ENCODE results near the gene ANO8. TPM values are rescaled to one million over a fixed set of nuclear protein-coding genes. Genes with fewer than 3 reads are reported as not detected.
A peak's percentile ranks its signal among the peaks of the same experiment; 100 is the strongest.

ANO8 gene
- total RNA-seq, 2 experiments from 2014 or later, result 13.6 to 16.4 TPM

GRCh38 chr19:17332677-17333581 is 1.7 kb downstream of the ANO8 start:
- POLR2A ChIA-PET, result interaction anchor here (0.7 to 1.5 kb wide), 5 partner anchors 20 to 107 kb away, joined by 3 to 5 read pairs (median 3); partner anchors contain the start of genes DDA1, MRPL34 and OCEL1

GRCh38 chr19:17332360-17332676 is 2.3 kb downstream of the ANO8 start:
- H3K4me3 Mint-ChIP-seq, result no peak overlapping the region
- no peak overlapping the region for H3K27ac Mint-ChIP-seq
- H3K27me3 Mint-ChIP-seq (ENCODE audit: low read depth), result peaks cover 4% of the 10 kb centered on the region
- peaks cover 16% of the 10 kb centered on the region for H3K36me3 Mint-ChIP-seq (ENCODE audit: low read depth)
- ATAC-seq (no peak), DNase-seq (no peak)
- ChIA-PET POLR2A (interaction anchor here (0.6 to 0.7 kb wide), 2 partner anchors 16 to 20 kb away, joined by 3 read pairs; no protein-coding TSS in a partner anchor), CTCF (interaction anchor here (1.1 to 4.2 kb wide), 5 partner anchors 12 to 59 kb away, joined by 3 to 27 read pairs (median 5); partner anchors contain the start of gene DDA1)
- no peaks in the 10 kb centered on the region for H3K9me3 Mint-ChIP-seq (ENCODE audit: insufficient read depth)
- H3K4me1 Mint-ChIP-seq (ENCODE audit: low read depth), result peaks cover 34% of the 10 kb centered on the region

More at GRCh38 chr19:17332677-17333581, 1.7 kb downstream of the ANO8 start:
- peaks cover 16% of the 10 kb centered on the region for H3K36me3 Mint-ChIP-seq (ENCODE audit: low read depth)
- DNase-seq, result peak; percentile 63
- CTCF ChIA-PET, result interaction anchor here (0.8 to 4.2 kb wide), 9 partner anchors 11 to 72 kb away, joined by 3 to 27 read pairs (median 4); partner anchors contain the start of gene DDA1
- H3K27me3 Mint-ChIP-seq (ENCODE audit: low read depth), result peaks cover 4% of the 10 kb centered on the region
- no peak for ATAC-seq
- peak overlapping the region; percentile 38 for H3K4me3 Mint-ChIP-seq
- H3K27ac Mint-ChIP-seq, result peak overlapping the region; percentile 61
- no peaks in the 10 kb centered on the region for H3K9me3 Mint-ChIP-seq (ENCODE audit: insufficient read depth)
- peaks cover 35% of the 10 kb centered on the region for H3K4me1 Mint-ChIP-seq (ENCODE audit: low read depth)

- Mint-ChIP-seq H3K9me3 (ENCODE audit: insufficient read depth) (no peaks in the 10 kb centered on the region), H3K36me3 (ENCODE audit: low read depth) (peaks cover 16% of the 10 kb centered on the region), H3K4me3 (no peak overlapping the region), H3K27ac (no peak overlapping the region), H3K27me3 (ENCODE audit: low read depth) (peaks cover 4% of the 10 kb centered on the region), H3K4me1 (ENCODE audit: low read depth) (peaks cover 33% of the 10 kb centered on the region)
- no peak for ATAC-seq
- POLR2A ChIA-PET, result no interaction called here
- peak; percentile 21 for DNase-seq
- CTCF ChIA-PET, result interaction anchor here (1.1 to 1.8 kb wide), 3 partner anchors 12 to 55 kb away, joined by 3 to 7 read pairs (median 5); no protein-coding TSS in a partner anchor
Observed at GRCh38 chr19:17331045-17331558, 3.6 kb downstream of the ANO8 start.

- H3K36me3 Mint-ChIP-seq (ENCODE audit: low read depth), result peaks cover 16% of the 10 kb centered on the region
- DNase-seq (peak; percentile 20), ATAC-seq (no peak)
- H3K27me3 Mint-ChIP-seq (ENCODE audit: low read depth), result peaks cover 4% of the 10 kb centered on the region
- CTCF ChIA-PET, result interaction anchor here (1.1 kb wide), 1 partner anchor 24 kb away, joined by 3 read pairs; no protein-coding TSS in a partner anchor
- peaks cover 30% of the 10 kb centered on the region for H3K4me1 Mint-ChIP-seq (ENCODE audit: low read depth)
- no peak overlapping the region for H3K27ac Mint-ChIP-seq
- POLR2A ChIA-PET, result interaction anchor here (0.5 kb wide), 1 partner anchor 520 kb away, joined by 3 read pairs; no protein-coding TSS in a partner anchor
- no peaks in the 10 kb centered on the region for H3K9me3 Mint-ChIP-seq (ENCODE audit: insufficient read depth)
- H3K4me3 Mint-ChIP-seq, result peak overlapping the region; percentile 31
Observed at GRCh38 chr19:17330262-17331044, 4.2 kb downstream of the ANO8 start.

- Mint-ChIP-seq H3K27ac (no peak overlapping the region), H3K27me3 (ENCODE audit: low read depth) (peaks cover 4% of the 10 kb centered on the region), H3K9me3 (ENCODE audit: insufficient read depth) (no peaks in the 10 kb centered on the region), H3K4me3 (peak overlapping the region; percentile 31), H3K4me1 (ENCODE audit: low read depth) (peaks cover 24% of the 10 kb centered on the region), H3K36me3 (ENCODE audit: low read depth) (peaks cover 16% of the 10 kb centered on the region)
- ATAC-seq (no peak), DNase-seq (peak; percentile 18)
- ChIA-PET CTCF (interaction anchor here (1.1 to 1.5 kb wide), 2 partner anchors 20 to 23 kb away, joined by 3 to 4 read pairs; partner anchors contain the start of gene DDA1), POLR2A (interaction anchor here (0.6 kb wide), 1 partner anchor 39 kb away, joined by 3 read pairs; no protein-coding TSS in a partner anchor)
Observed at GRCh38 chr19:17329366-17330261, 5.0 kb downstream of the ANO8 start.

GRCh38 chr19:17328517-17329365 is 5.9 kb downstream of the ANO8 start:
- DNase-seq, result peak; percentile 40
- H3K4me3 Mint-ChIP-seq, result peak overlapping the region; percentile 46
- H3K36me3 Mint-ChIP-seq (ENCODE audit: low read depth), result peaks cover 15% of the 10 kb centered on the region
- H3K27ac Mint-ChIP-seq, result no peak overlapping the region
- ChIA-PET CTCF (interaction anchor here (1.0 to 1.5 kb wide), 2 partner anchors 20 to 91 kb away, joined by 4 read pairs; partner anchors contain the start of genes DDA1 and MVB12A), POLR2A (interaction anchor here (0.6 kb wide), 1 partner anchor 38 kb away, joined by 3 read pairs; no protein-coding TSS in a partner anchor)
- H3K9me3 Mint-ChIP-seq (ENCODE audit: insufficient read depth), result no peaks in the 10 kb centered on the region
- H3K27me3 Mint-ChIP-seq (ENCODE audit: low read depth), result peaks cover 4% of the 10 kb centered on the region
- peaks cover 21% of the 10 kb centered on the region for H3K4me1 Mint-ChIP-seq (ENCODE audit: low read depth)
- peak; percentile 19 for ATAC-seq

- peaks cover 16% of the 10 kb centered on the region for H3K4me1 Mint-ChIP-seq (ENCODE audit: low read depth)
- DNase-seq (peak; percentile 59), ATAC-seq (peak; percentile 68)
- peaks cover 4% of the 10 kb centered on the region for H3K27me3 Mint-ChIP-seq (ENCODE audit: low read depth)
- peaks cover 11% of the 10 kb centered on the region for H3K36me3 Mint-ChIP-seq (ENCODE audit: low read depth)
- CTCF ChIA-PET, result interaction anchor here (0.9 to 1.5 kb wide), 4 partner anchors 19 to 92 kb away, joined by 3 to 4 read pairs (median 4); partner anchors contain the start of genes DDA1 and MVB12A
- peak overlapping the region; percentile 46 for H3K4me3 Mint-ChIP-seq
- peak overlapping the region; percentile 30 for H3K27ac Mint-ChIP-seq
- POLR2A ChIA-PET, result interaction anchor here (0.5 kb wide), 1 partner anchor 522 kb away, joined by 6 read pairs; no protein-coding TSS in a partner anchor
- H3K9me3 Mint-ChIP-seq (ENCODE audit: insufficient read depth), result no peaks in the 10 kb centered on the region
Observed at GRCh38 chr19:17327654-17328516, 6.8 kb downstream of the ANO8 start.

GRCh38 chr19:17327068-17327653 is 7.5 kb downstream of the ANO8 start:
- POLR2A ChIA-PET, result no interaction called here
- ATAC-seq (no peak), DNase-seq (peak; percentile 18)
- no peak overlapping the region for H3K27ac Mint-ChIP-seq
- peaks cover 10% of the 10 kb centered on the region for H3K36me3 Mint-ChIP-seq (ENCODE audit: low read depth)
- CTCF ChIA-PET, result interaction anchor here (0.9 to 1.7 kb wide), 3 partner anchors 21 to 62 kb away, joined by 3 to 4 read pairs (median 3); no protein-coding TSS in a partner anchor
- H3K4me3 Mint-ChIP-seq, result no peak overlapping the region
- H3K4me1 Mint-ChIP-seq (ENCODE audit: low read depth), result peaks cover 12% of the 10 kb centered on the region
- peaks cover 4% of the 10 kb centered on the region for H3K27me3 Mint-ChIP-seq (ENCODE audit: low read depth)
- H3K9me3 Mint-ChIP-seq (ENCODE audit: insufficient read depth), result no peaks in the 10 kb centered on the region

- no peak overlapping the region for H3K27ac Mint-ChIP-seq
- no peaks in the 10 kb centered on the region for H3K9me3 Mint-ChIP-seq (ENCODE audit: insufficient read depth)
- H3K4me1 Mint-ChIP-seq (ENCODE audit: low read depth), result peaks cover 12% of the 10 kb centered on the region
- ChIA-PET POLR2A (no interaction called here), CTCF (interaction anchor here (1.4 to 1.7 kb wide), 2 partner anchors 23 to 63 kb away, joined by 3 to 4 read pairs; no protein-coding TSS in a partner anchor)
- ATAC-seq, result no peak
- peaks cover 10% of the 10 kb centered on the region for H3K36me3 Mint-ChIP-seq (ENCODE audit: low read depth)
- peaks cover 4% of the 10 kb centered on the region for H3K27me3 Mint-ChIP-seq (ENCODE audit: low read depth)
- no peak overlapping the region for H3K4me3 Mint-ChIP-seq
- DNase-seq, result no peak
Observed at GRCh38 chr19:17326595-17326966, 8.1 kb downstream of the ANO8 start.
